Mucosa of descending colon (tissue), 3 donors: ENCODE results near the gene SND1. TPM values are rescaled to one million over a fixed set of nuclear protein-coding genes. Genes with fewer than 3 reads are reported as not detected.

Experiments
- ATAC-seq: fragments of 200-7000 bp; cut with Tn5 transposase; one replicate; pipeline ENCODE4 v1.9.1; 2020; ENCODE audit warnings: mild to moderate bottlenecking, moderate library complexity
- DNase-seq, 3 donors: peaks; one replicate each; pipeline ENCODE4 v3.0.0-alpha.2; 2020
- H3K36me3 ChIP-seq: fragments of 200-600 bp; one replicate; pipeline ENCODE4 v1.8.0; 2021; ENCODE audit warnings: low read depth, mild to moderate bottlenecking
- H3K4me1 ChIP-seq: fragments of 200-600 bp; one replicate; pipeline ENCODE4 v1.8.0; 2021; ENCODE audit warnings: low read depth, mild to moderate bottlenecking
- H3K4me3 ChIP-seq: fragments of 200-600 bp; one replicate; pipeline ENCODE4 v1.8.0; 2021; ENCODE audit warnings: mild to moderate bottlenecking
- H3K9me3 ChIP-seq: fragments of 200-600 bp; one replicate; pipeline ENCODE4 v1.8.0; 2021; ENCODE audit warnings: mild to moderate bottlenecking
- CTCF ChIP-seq: fragments of 200-600 bp; IDR thresholded peaks from one replicate; pipeline ENCODE4 v1.8.0; 2022; ENCODE audit warnings: antibody characterized with exemption, mild to moderate bottlenecking
- intact Hi-C, 2 donors: fragments of 100-400 bp; cut with DNase I in 1 of 2; cut with micrococcal nuclease in 1 of 2; formaldehyde crosslinking; loops; one replicate each; pipeline versions ENCODE4 v1.11.0 to v1.11.1; 2022; cut with DNase I, micrococcal nuclease
- total RNA-seq, 3 donors: library from RNA; stranded (reverse); fragmentation: NEBNext Ultra II Directional in 2 of 3; extraction: Animal tissue kit (Norgen Biotek cat#: 25700) in 2 of 3; gene quantifications; one replicate each; pipeline versions ENCODE4 v1.2.1 to v1.2.4, GENCODE V29; 2021 to 2023
- donor health status: DM: no; HTN: no; CAD: no; lungs with moderate emphysema.
- donor health status: DM: no; HTN: no; CAD: no.
- donor health status: DM: no; HTN: yes; CAD: no.

SND1 gene
- total RNA-seq, 3 donors from 2014 or later: 99.0 to 131 (median 106) TPM

DNA sequence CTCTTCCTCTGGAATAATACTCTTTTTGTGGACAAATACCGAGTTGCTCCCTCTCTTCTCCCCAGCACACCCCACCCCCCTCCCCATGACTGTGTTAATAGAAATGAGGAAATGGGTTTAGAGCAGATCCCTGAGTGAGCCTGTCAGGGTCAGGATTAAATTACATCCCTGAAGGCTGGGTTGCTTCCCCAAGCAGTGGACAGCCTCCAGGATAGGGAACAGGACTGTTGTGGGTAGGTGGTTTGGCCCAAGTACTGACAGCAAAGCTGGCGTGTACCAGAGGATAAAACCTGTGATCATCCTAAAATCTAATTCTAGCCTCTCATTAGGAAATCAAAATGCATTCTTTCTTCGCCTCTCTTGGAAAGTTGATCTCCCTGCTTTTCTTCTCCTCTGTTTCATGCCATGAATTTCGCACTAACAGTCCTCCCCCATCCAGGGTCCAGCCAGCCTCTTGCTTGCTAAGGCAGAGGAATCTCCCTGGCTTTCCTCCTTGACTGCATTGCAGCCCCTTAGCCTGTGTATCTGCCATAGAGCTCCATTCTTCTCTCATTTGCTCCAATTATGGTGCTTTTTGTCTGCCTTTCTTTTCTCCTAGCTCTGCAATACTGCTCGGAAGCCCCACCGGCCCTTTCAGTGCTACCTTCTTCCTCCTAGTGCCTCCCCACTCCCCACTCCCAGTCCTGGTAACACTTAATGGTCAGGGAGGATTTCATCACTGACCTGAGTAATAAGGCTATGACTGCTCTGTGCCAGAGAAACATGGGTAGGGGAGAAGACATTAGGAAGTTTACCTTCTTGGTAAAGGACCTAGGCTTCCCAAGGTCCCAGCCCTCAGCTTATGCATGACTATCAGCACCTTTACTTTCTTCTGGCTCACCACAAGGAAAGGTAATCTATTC is 370.9 kb downstream of the SND1 start:
- Histone ChIP-seq H3K4me1 (peaks cover 5% of the 10 kb centered on the region), H3K4me3 (no peak overlapping the region), H3K9me3 (no peaks in the 10 kb centered on the region), H3K36me3 (no peaks in the 10 kb centered on the region)
- TF ChIP-seq CTCF: no peak
- ATAC-seq: no peak
- no peak for DNase-seq
- intact Hi-C loops: no loop called here

DNA sequence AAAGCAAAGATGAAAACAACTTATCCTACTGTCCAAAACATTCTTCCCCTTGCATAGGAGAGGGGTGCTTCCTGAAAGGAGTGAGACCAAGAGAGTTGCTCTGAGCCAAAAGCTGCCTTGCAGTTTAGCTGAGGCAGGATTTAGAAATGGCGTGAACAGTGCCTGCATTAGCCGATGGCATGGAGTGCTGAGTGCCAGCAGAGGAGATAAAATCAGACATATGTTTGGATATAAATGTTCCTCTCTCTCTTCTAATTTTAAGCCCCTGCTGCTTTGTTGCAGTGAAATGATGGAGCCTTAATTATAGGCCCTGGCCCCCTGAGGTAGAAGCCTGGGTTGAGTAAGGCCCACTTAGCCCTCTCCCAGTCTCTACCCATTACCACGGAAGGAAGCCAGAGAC is 372.2 kb downstream of the SND1 start:
- no peak for ATAC-seq
- Histone ChIP-seq H3K9me3 (no peaks in the 10 kb centered on the region), H3K4me1 (peaks cover 5% of the 10 kb centered on the region), H3K36me3 (no peaks in the 10 kb centered on the region), H3K4me3 (no peak overlapping the region)
- no peak for TF ChIP-seq CTCF
- no peak for DNase-seq
- intact Hi-C loops: no loop called here

DNA sequence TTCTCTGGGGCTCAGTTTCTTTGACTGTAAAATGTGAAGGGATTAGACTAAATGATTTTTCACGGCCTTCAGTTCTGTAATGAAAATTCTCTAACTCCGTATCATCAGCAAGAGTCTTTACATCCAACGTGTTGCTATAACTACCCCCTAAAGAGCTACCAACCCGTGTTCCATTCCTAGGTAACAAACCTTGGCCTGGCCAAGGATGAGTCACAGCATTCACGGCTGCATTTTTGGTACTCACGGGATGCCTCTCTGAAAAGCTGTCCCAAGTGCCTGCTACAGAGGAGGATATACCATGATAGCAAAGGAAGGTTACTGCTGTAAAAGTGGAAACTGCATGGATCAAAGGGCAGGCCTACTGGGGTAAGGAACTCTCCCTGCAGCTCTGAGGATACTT is 373.4 kb downstream of the SND1 start:
- Histone ChIP-seq H3K4me1 (peaks cover 6% of the 10 kb centered on the region), H3K36me3 (no peaks in the 10 kb centered on the region)
- ATAC-seq: no peak

GRCh38 chr7:128025819-128026218 is 373.8 kb downstream of the SND1 start:
- Histone ChIP-seq H3K9me3 (no peaks in the 10 kb centered on the region), H3K36me3 (no peaks in the 10 kb centered on the region), H3K4me1 (peaks cover 9% of the 10 kb centered on the region), H3K4me3 (no peak overlapping the region)
- ATAC-seq (no peak), DNase-seq (no peak)
- intact Hi-C loops: no loop called here
- no peak for TF ChIP-seq CTCF

More for the DNA sequence above, 373.4 kb downstream of the SND1 start:
- intact Hi-C loops: no loop called here
- no peak for TF ChIP-seq CTCF
- no peak for DNase-seq
- no peaks in the 10 kb centered on the region for H3K9me3 ChIP-seq
- no peak overlapping the region for H3K4me3 ChIP-seq

DNA sequence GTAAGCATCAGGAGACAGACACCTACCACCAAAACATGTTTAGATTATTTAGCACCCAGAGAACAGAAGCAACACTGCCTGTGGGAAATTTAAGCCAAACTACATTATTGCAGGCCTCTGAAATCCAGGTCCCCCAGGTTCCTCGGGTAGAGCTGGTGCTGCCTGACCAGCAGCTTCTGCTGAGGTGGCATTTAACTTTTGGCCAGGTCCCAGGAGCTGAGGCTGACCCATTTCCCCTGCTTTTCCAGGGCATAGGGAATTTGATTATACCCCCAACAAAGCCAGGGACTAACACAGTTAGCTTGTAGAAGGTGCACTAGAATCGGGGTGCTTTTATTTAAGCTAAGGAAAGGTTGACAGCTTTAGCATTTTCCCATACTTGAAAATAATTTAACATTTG is 374.6 kb downstream of the SND1 start:
- Histone ChIP-seq H3K4me1 (peaks cover 9% of the 10 kb centered on the region), H3K4me3 (no peak overlapping the region), H3K9me3 (no peaks in the 10 kb centered on the region), H3K36me3 (no peaks in the 10 kb centered on the region)
- ATAC-seq (no peak), DNase-seq (no peak)
- intact Hi-C loops: no loop called here
- no peak for TF ChIP-seq CTCF
